SK-N-SH treated with all-trans-retinoic acid at 6 μM for 48 hours (cell line): ENCODE results near the gene KLHL6.

Experiments
- ATAC-seq: fragments of 200-7000 bp; cut with Tn5 transposase; 3 replicates; pipeline ENCODE4 v1.9.1; 2020; ENCODE audit warnings: mild to moderate bottlenecking, moderate library complexity
- ARNTL ChIP-seq: fragments of 450-650 bp; formaldehyde crosslinking; IDR thresholded peaks from 2 replicates; pipeline ENCODE4 v1.5.0; 2020; ENCODE audit warnings: low read depth, mild to moderate bottlenecking, moderate library complexity, borderline replicate concordance
- BACH2 ChIP-seq: fragments of 250-450 bp; sonication (Bioruptor Pico); IDR thresholded peaks from 2 replicates; pipeline ENCODE4 v1.9.0; 2021; ENCODE audit warnings: mild to moderate bottlenecking, borderline replicate concordance
- CSDC2 ChIP-seq: fragments of 250-450 bp; sonication (Bioruptor Pico); IDR thresholded peaks from 2 replicates; pipeline ENCODE4 v1.5.0; 2020; ENCODE audit warnings: mild to moderate bottlenecking, moderate library complexity
- ESRRG ChIP-seq: fragments of 250-450 bp; sonication (Bioruptor Pico); IDR thresholded peaks from 2 replicates; pipeline ENCODE4 v1.6.1; 2021; ENCODE audit warnings: mild to moderate bottlenecking
- GLIS3 ChIP-seq: fragments of 250-450 bp; sonication (Bioruptor Pico); IDR thresholded peaks from 2 replicates; pipeline ENCODE4 v1.5.0; 2020; ENCODE audit warnings: mild to moderate bottlenecking, moderate library complexity
- OSR1 ChIP-seq: fragments of 250-450 bp; sonication (Bioruptor Pico); IDR thresholded peaks from 2 replicates; pipeline ENCODE4 v1.8.0; 2022; ENCODE audit warnings: moderate library complexity, mild to moderate bottlenecking, inconsistent platforms
- PPARA ChIP-seq: fragments of 250-450 bp; sonication (Bioruptor Pico); IDR thresholded peaks from 2 replicates; pipeline ENCODE4 v1.5.0; 2020; ENCODE audit warnings: mild to moderate bottlenecking, borderline replicate concordance
- TOX ChIP-seq: fragments of 250-450 bp; sonication (Bioruptor Pico); IDR thresholded peaks from 2 replicates; pipeline ENCODE4 v1.8.0; 2021; ENCODE audit warnings: mild to moderate bottlenecking, moderate library complexity, borderline replicate concordance
- ZC3H10 ChIP-seq: fragments of 250-450 bp; sonication (Bioruptor Pico); IDR thresholded peaks from 2 replicates; pipeline ENCODE4 v1.5.1; 2021; ENCODE audit warnings: mild to moderate bottlenecking, moderate library complexity
- ZFP30 ChIP-seq: fragments of 450-650 bp; formaldehyde crosslinking; IDR thresholded peaks from 2 replicates; pipeline ENCODE4 v1.5.0; 2022; ENCODE audit warnings: mild to moderate bottlenecking, moderate library complexity
- ZNF70 ChIP-seq: fragments of 450-650 bp; formaldehyde crosslinking; IDR thresholded peaks from 2 replicates; pipeline ENCODE4 v1.5.0; 2020; ENCODE audit warnings: mild to moderate bottlenecking, moderate library complexity
- ZNF8 ChIP-seq: fragments of 450-650 bp; formaldehyde crosslinking; IDR thresholded peaks from 2 replicates; pipeline ENCODE4 v1.5.0; 2020; ENCODE audit warnings: mild to moderate bottlenecking, moderate library complexity
- TF ChIP-seq, protein P1 (sequence below): fragments of 250-450 bp; sonication (Bioruptor Pico); IDR thresholded peaks from 2 replicates; pipeline ENCODE4 v1.5.1; 2021; ENCODE audit warnings: mild to moderate bottlenecking, moderate library complexity
- TF ChIP-seq, protein P2 (sequence below): fragments of 250-450 bp; sonication (Bioruptor Pico); IDR thresholded peaks from 2 replicates; pipeline ENCODE4 v1.5.0; 2020; ENCODE audit warnings: mild to moderate bottlenecking, moderate library complexity
- TF ChIP-seq, protein P3 (sequence below): fragments of 250-450 bp; sonication (Bioruptor Pico); IDR thresholded peaks from 2 replicates; pipeline ENCODE4 v1.8.0; 2021; ENCODE audit warnings: low read depth, mild to moderate bottlenecking, moderate library complexity, borderline replicate concordance
- TF ChIP-seq, protein P4 (sequence below): fragments of 250-450 bp; sonication (Bioruptor Pico); IDR thresholded peaks from 2 replicates; pipeline ENCODE4 v1.5.1; 2020; ENCODE audit warnings: low read depth, mild to moderate bottlenecking, moderate library complexity

KLHL6 gene

DNA sequence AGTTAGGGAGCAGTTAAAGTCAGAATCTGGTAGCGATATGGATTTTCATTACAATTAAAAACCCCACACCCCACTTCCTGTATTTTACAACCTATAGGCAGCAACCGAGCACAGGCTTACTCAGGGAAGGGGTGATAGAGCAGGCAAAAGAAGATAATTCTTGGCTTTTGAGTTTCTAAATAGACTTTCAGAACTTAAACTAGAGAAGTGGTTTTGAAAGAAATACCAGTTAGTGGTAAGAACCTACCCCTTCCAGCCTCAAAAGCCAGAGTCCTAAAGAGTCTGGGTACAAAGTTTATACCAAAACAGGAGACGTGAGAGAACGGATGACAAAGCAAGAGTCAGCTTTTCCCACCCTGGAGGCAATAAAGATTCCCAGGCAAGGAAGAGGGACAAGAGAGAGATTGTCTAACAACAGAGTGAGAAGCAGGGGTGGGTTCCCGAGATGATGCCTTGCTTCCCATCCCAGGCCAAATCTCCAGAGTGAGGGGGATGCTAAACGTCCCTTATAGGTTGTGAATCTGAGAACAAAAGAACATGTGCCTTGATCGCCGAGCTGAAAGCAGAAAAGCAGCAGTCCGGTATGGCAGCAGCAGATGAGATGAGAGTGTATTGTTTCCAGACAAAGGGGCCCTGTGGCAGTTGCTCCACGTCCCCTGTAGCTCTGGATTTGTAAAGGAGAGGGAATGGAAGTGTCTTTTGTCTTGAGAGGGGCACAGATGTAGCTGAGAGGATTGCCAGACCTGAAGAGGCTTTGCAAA, 36.8 kb downstream of the KLHL6 start (continued):
- TF ChIP-seq BACH2 (CRISPR knock-in tag) (no peak), PPARA (CRISPR knock-in tag) (no peak), CSDC2 (no peak), TOX (CRISPR knock-in tag) (no peak)
- TF ChIP-seq, protein P1, sequence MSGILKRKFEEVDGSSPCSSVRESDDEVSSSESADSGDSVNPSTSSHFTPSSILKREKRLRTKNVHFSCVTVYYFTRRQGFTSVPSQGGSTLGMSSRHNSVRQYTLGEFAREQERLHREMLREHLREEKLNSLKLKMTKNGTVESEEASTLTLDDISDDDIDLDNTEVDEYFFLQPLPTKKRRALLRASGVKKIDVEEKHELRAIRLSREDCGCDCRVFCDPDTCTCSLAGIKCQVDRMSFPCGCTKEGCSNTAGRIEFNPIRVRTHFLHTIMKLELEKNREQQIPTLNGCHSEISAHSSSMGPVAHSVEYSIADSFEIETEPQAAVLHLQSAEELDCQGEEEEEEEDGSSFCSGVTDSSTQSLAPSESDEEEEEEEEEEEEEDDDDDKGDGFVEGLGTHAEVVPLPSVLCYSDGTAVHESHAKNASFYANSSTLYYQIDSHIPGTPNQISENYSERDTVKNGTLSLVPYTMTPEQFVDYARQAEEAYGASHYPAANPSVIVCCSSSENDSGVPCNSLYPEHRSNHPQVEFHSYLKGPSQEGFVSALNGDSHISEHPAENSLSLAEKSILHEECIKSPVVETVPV (CRISPR knock-in tag): no peak

DNA sequence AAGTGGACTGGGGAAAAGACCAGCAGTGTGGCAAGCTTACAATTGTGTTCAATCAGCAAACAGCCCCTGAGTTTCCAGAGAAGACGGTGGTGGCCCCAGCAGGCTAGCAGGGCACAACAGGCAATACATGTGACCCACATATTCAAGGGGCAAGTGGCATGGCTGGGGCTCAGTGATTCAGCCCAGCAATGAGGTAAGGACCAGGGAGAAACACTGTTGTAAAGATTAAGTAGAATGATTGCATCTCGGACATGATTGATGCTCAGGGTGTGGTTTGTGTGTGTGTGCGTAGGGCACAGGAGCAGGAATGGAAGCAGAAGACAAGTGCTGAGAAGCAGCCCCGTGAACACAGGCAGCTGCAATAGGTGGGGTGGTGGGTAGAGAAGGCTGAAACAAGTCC, 37.9 kb downstream of the KLHL6 start:
- no peak for ATAC-seq
- TF ChIP-seq GLIS3 (CRISPR knock-in tag) (no peak), ZNF70 (CRISPR knock-in tag) (no peak), BACH2 (CRISPR knock-in tag) (no peak)
- TF ChIP-seq, protein P2, sequence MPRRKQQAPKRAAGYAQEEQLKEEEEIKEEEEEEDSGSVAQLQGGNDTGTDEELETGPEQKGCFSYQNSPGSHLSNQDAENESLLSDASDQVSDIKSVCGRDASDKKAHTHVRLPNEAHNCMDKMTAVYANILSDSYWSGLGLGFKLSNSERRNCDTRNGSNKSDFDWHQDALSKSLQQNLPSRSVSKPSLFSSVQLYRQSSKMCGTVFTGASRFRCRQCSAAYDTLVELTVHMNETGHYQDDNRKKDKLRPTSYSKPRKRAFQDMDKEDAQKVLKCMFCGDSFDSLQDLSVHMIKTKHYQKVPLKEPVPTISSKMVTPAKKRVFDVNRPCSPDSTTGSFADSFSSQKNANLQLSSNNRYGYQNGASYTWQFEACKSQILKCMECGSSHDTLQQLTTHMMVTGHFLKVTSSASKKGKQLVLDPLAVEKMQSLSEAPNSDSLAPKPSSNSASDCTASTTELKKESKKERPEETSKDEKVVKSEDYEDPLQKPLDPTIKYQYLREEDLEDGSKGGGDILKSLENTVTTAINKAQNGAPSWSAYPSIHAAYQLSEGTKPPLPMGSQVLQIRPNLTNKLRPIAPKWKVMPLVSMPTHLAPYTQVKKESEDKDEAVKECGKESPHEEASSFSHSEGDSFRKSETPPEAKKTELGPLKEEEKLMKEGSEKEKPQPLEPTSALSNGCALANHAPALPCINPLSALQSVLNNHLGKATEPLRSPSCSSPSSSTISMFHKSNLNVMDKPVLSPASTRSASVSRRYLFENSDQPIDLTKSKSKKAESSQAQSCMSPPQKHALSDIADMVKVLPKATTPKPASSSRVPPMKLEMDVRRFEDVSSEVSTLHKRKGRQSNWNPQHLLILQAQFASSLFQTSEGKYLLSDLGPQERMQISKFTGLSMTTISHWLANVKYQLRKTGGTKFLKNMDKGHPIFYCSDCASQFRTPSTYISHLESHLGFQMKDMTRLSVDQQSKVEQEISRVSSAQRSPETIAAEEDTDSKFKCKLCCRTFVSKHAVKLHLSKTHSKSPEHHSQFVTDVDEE (CRISPR knock-in tag): no peak
- TF ChIP-seq, protein P3, sequence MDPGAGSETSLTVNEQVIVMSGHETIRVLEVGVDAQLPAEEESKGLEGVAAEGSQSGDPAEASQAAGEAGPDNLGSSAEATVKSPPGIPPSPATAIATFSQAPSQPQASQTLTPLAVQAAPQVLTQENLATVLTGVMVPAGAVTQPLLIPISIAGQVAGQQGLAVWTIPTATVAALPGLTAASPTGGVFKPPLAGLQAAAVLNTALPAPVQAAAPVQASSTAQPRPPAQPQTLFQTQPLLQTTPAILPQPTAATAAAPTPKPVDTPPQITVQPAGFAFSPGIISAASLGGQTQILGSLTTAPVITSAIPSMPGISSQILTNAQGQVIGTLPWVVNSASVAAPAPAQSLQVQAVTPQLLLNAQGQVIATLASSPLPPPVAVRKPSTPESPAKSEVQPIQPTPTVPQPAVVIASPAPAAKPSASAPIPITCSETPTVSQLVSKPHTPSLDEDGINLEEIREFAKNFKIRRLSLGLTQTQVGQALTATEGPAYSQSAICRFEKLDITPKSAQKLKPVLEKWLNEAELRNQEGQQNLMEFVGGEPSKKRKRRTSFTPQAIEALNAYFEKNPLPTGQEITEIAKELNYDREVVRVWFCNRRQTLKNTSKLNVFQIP (CRISPR knock-in tag): no peak

DNA sequence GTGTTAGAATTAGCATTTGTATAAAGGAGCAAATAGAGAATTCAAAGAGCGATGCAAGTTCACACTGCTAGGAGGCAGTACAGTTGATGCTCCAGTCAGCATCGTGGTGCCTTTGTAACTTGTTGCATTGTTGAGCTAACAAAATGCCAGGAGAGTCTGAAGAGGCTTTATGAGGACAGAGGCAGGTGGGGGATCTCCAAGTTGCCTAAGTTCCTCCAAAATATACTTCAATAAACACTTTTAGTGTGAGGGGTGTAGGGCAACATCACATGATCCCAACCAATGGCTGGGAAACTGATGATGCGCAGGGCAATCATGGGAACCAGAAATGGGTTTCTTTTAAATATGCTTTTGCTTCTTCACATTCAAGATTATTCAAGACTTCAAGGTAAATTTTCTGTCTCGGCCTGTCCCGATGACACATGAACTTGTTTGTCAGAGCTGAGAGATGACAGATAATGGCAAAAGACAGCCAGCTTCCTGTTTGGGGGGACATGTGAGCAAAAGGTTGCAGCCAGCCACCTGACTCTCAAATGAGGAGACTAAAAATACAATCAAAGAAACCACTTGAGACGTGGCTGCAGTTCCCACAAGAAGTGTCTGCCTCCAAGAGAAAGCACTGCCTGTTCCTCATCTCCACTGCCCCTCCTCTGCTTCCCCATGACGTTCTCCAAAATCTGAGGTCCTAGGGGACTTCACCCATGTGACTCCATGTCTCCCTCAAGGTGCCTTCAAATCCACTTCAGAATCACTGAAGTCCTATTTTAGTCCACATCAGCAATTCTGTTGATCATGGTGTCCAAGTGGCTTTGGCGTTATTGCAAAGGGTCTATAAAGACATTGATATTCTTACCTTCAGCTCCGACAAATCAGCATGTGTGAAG, 39.3 kb downstream of the KLHL6 start:
- TF ChIP-seq, protein P4, sequence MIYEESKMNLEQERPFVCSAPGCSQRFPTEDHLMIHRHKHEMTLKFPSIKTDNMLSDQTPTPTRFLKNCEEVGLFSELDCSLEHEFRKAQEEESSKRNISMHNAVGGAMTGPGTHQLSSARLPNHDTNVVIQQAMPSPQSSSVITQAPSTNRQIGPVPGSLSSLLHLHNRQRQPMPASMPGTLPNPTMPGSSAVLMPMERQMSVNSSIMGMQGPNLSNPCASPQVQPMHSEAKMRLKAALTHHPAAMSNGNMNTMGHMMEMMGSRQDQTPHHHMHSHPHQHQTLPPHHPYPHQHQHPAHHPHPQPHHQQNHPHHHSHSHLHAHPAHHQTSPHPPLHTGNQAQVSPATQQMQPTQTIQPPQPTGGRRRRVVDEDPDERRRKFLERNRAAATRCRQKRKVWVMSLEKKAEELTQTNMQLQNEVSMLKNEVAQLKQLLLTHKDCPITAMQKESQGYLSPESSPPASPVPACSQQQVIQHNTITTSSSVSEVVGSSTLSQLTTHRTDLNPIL (CRISPR knock-in tag): no peak
- TF ChIP-seq ZNF70 (CRISPR knock-in tag): no peak
- no peak for TF ChIP-seq ZFP30 (CRISPR knock-in tag)
- TF ChIP-seq, protein P2 (CRISPR knock-in tag): no peak
- TF ChIP-seq ESRRG: no peak
- TF ChIP-seq ZNF8 (CRISPR knock-in tag): no peak
- TF ChIP-seq OSR1 (CRISPR knock-in tag): no peak
- TF ChIP-seq GLIS3 (CRISPR knock-in tag): no peak
- TF ChIP-seq ARNTL (CRISPR knock-in tag): no peak
- TF ChIP-seq ZC3H10 (CRISPR knock-in tag): no peak

More for the DNA sequence above, 39.3 kb downstream of the KLHL6 start:
- ATAC-seq: no peak
